Duodenal mucosa (tissue), 2 donors: ENCODE results near the gene SNX7.

ENCODE experiments used
- H3K27ac ChIP-seq: one replicate; pipeline ENCODE4 v1.7.0; 2013; ENCODE audit warnings: low read depth, low read length
- H3K27me3 ChIP-seq, 2 donors: one replicate each; pipeline ENCODE4 v1.7.0; 2013; ENCODE audit warnings: low read length in 2 of 2, control low read depth in 1 of 2; ENCODE audit not compliant: insufficient read depth in 2 of 2, control insufficient read depth in 1 of 2
- H3K36me3 ChIP-seq, 2 donors: one replicate each; pipeline ENCODE4 v1.7.0; 2013; ENCODE audit warnings: low read length in 2 of 2, control low read depth in 1 of 2; ENCODE audit not compliant: insufficient read depth in 2 of 2, control insufficient read depth in 1 of 2
- H3K4me1 ChIP-seq, 2 donors: one replicate each; pipeline ENCODE4 v1.7.0; 2013; ENCODE audit warnings: low read length in 2 of 2, control low read depth in 1 of 2; ENCODE audit not compliant: insufficient read depth in 2 of 2, control insufficient read depth in 1 of 2
- H3K4me3 ChIP-seq, 2 donors: one replicate each; pipeline ENCODE4 v1.7.0; 2013; ENCODE audit warnings: low read length in 2 of 2, low read depth in 1 of 2
- H3K9ac ChIP-seq, 2 donors: one replicate each; pipeline ENCODE4 v1.7.0; 2013; ENCODE audit warnings: low read length in 2 of 2, low read depth in 1 of 2
- H3K9me3 ChIP-seq, 2 donors: one replicate each; pipeline ENCODE4 v1.7.0; 2013; ENCODE audit warnings: low read length in 2 of 2, control low read depth in 1 of 2; ENCODE audit not compliant: control insufficient read depth in 1 of 2

Gene SNX7

GRCh38 chr1:98668733-98669132 lies 7.2 kb downstream of the SNX7 start:
- no peaks in the 10 kb centered on the region for H3K27me3 ChIP-seq
- H3K4me3 ChIP-seq = no peak overlapping the region
- no peak overlapping the region for H3K9ac ChIP-seq
- H3K27ac ChIP-seq = no peak overlapping the region
- no peaks in the 10 kb centered on the region for H3K36me3 ChIP-seq
- H3K4me1 ChIP-seq = peaks cover 0 to 6% of the 10 kb centered on the region in 2 donors
- no peaks in the 10 kb centered on the region for H3K9me3 ChIP-seq

DNA sequence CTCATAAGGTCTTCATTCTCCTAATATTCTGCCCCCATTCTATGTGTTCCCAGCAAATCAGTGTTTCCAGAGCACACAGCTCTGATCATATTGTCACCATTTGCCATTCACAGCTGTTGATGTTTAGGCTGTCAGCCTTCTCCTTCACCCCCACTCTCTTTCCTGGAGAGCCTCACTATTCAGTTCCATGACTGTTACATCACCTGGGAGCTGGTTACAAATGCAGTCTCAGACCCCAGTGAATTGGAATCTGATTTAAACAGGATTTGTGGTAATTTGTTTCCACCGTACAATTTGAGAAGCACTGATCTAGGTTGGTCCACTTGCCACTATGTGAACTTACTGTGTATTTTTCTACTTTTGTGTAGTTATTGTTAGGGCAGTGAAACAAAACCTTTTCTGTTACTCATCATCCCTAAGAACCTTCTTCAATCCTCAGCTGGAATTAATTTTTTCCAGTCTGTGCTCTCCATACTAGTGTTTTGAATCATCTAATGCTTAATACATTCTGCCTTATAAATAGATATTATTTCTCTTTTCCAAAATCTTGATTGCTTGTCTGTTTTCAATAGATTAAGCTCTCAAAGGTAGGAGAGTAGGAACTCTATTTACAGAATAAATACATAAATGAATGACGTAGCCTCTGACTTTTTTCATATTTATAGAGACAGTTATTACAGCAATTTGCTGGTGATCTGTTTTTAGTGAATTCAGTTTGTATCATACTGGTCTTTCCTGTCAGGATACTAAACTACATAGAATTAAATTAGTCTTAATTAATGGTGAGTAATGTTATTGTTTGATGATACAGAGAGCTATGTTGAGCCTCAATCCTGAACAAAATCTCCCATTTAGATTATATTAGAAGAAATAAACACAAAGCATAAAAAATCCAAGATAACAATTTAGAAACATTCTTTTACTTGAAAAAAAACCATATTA lies 8.1 kb downstream of the SNX7 start:
- no peaks in the 10 kb centered on the region for H3K27me3 ChIP-seq
- H3K27ac ChIP-seq = no peak overlapping the region
- H3K4me1 ChIP-seq = peaks cover 0 to 5% of the 10 kb centered on the region in 2 donors
- H3K4me3 ChIP-seq = no peak overlapping the region
- H3K9ac ChIP-seq = no peak overlapping the region
- no peaks in the 10 kb centered on the region for H3K36me3 ChIP-seq
- no peaks in the 10 kb centered on the region for H3K9me3 ChIP-seq

- no peak overlapping the region for H3K27ac ChIP-seq
- H3K36me3 ChIP-seq = no peaks in the 10 kb centered on the region
- no peak overlapping the region for H3K4me3 ChIP-seq
- no peak overlapping the region for H3K9ac ChIP-seq
- H3K4me1 ChIP-seq = no peaks in the 10 kb centered on the region
- H3K9me3 ChIP-seq = no peaks in the 10 kb centered on the region
- H3K27me3 ChIP-seq = no peaks in the 10 kb centered on the region
Measured at GRCh38 chr1:98672189-98672588, 10.7 kb downstream of the SNX7 start.

- H3K27ac ChIP-seq = no peak overlapping the region
- H3K27me3 ChIP-seq = no peaks in the 10 kb centered on the region
Measured at GRCh38 chr1:98674075-98674781, 12.7 kb downstream of the SNX7 start.

DNA sequence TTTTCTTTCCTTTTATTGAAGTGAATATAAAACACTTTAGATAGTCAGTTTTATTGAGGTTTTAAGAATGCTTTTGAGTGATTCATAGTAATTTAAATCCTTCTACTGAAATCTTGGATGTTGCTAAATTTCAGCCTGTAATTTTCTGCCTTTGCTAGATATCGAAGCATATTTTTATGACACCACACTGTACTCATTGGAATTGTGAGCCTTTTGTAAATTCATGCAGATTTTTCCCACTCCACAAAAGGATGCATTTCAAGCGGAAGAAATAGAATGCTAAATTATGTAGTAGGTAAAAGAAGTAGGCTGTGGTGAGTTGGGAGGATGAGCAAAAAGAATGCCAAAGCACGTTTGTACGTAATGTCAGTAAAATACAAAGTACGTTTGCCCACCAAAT lies 13.8 kb downstream of the SNX7 start:
- no peak overlapping the region for H3K27ac ChIP-seq
- H3K9ac ChIP-seq = no peak overlapping the region
- H3K4me3 ChIP-seq = no peak overlapping the region
- H3K36me3 ChIP-seq = no peaks in the 10 kb centered on the region
- no peaks in the 10 kb centered on the region for H3K9me3 ChIP-seq
- H3K4me1 ChIP-seq = no peaks in the 10 kb centered on the region
- H3K27me3 ChIP-seq = no peaks in the 10 kb centered on the region

More at GRCh38 chr1:98674075-98674781, 12.7 kb downstream of the SNX7 start:
- H3K4me3 ChIP-seq = no peak overlapping the region
- H3K9ac ChIP-seq = no peak overlapping the region
- H3K36me3 ChIP-seq = no peaks in the 10 kb centered on the region
- no peaks in the 10 kb centered on the region for H3K4me1 ChIP-seq
- H3K9me3 ChIP-seq = no peaks in the 10 kb centered on the region

- Histone ChIP-seq H3K4me1 (no peaks in the 10 kb centered on the region), H3K4me3 (no peak overlapping the region), H3K9ac (no peak overlapping the region), H3K36me3 (no peaks in the 10 kb centered on the region), H3K27me3 (no peaks in the 10 kb centered on the region), H3K27ac (no peak overlapping the region), H3K9me3 (no peaks in the 10 kb centered on the region)
Measured at GRCh38 chr1:98677288-98677687, 15.8 kb downstream of the SNX7 start.

GRCh38 chr1:98681812-98682211 lies 20.3 kb downstream of the SNX7 start:
- Histone ChIP-seq H3K27ac (no peak overlapping the region), H3K4me3 (no peak overlapping the region), H3K9ac (no peak overlapping the region), H3K4me1 (no peaks in the 10 kb centered on the region), H3K9me3 (no peaks in the 10 kb centered on the region), H3K27me3 (no peaks in the 10 kb centered on the region), H3K36me3 (peaks cover 0 to 4% of the 10 kb centered on the region in 2 donors)

DNA sequence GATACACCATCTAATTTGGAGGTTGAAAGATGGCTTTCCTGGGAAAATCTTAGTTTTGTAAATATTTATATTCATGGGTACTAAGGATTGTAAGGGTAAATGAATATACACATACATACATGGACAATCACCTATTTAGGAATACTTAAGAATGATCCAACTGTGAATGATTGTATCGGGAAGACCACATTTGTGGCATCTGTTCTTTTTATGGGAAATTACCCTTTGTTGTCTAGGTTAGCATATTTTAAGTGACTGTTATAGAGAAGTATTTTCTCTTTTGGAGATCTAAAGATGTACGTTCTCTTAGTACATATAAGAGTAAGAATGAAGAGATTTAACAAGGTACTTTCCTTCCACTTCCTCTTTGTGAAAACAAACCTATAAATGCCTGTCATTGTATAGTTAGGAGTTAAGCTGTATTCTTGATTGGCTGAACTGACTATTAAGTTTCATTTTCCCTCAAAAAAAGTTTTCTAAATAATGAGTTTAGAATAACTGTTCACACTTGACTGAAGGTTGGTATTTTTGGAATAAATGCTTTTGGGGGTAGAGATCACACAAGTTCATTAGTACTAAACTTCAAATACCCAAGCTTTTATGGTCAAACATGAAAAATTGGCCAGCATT lies 26.7 kb downstream of the SNX7 start:
- no peaks in the 10 kb centered on the region for H3K27me3 ChIP-seq
- H3K4me3 ChIP-seq = no peak overlapping the region
- no peak overlapping the region for H3K27ac ChIP-seq
- peaks cover 2 to 4% of the 10 kb centered on the region in 2 donors for H3K36me3 ChIP-seq
- no peaks in the 10 kb centered on the region for H3K4me1 ChIP-seq
- no peak overlapping the region for H3K9ac ChIP-seq
- no peaks in the 10 kb centered on the region for H3K9me3 ChIP-seq

DNA sequence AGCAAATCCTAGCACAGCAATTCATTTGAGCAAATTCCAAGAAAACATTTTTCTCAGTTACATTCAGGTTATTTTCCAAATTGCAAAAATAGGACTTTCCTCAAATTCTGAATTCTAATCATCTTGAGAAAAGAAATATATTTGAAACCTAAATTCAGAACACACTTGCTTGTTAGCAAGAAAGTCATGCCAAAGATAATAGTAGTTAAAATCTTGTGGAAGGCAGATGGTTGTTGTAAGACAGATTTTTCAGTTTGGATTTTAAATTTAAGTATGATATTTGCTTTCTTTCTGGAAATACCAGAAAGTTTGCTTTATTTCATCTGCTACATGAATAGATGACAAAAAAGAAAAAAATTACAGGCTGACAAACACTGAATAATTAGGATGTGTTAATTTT lies 29.1 kb downstream of the SNX7 start:
- Histone ChIP-seq H3K27ac (no peak overlapping the region), H3K4me1 (no peaks in the 10 kb centered on the region), H3K27me3 (no peaks in the 10 kb centered on the region), H3K9ac (no peak overlapping the region), H3K4me3 (no peak overlapping the region), H3K36me3 (peaks cover 4 to 5% of the 10 kb centered on the region in 2 donors), H3K9me3 (no peaks in the 10 kb centered on the region)

DNA sequence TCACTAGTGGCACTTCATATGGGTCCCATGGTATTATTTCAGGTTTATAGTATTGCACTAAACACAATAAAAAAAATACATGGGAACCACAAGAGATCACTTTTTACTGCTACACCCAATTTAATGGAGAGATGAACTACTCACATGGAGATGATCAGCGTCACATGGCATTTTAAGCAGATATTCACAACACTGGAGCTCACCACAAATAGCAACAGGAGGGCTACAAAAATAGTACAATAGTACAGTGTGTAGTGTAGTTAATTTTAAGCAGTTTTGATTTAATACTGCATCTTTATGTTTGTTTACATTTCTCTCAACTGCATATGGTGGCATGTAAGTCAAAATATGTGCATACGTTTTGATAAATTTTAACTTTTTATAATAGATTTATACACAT lies 31.0 kb downstream of the SNX7 start:
- Histone ChIP-seq H3K9me3 (no peaks in the 10 kb centered on the region), H3K9ac (no peak overlapping the region), H3K4me3 (no peak overlapping the region), H3K27ac (no peak overlapping the region), H3K27me3 (no peaks in the 10 kb centered on the region), H3K4me1 (no peaks in the 10 kb centered on the region), H3K36me3 (peaks cover 0 to 5% of the 10 kb centered on the region in 2 donors)
